ENCODE results near the gene RASSF3. TPM values are rescaled to one million over a fixed set of nuclear protein-coding genes. Genes with fewer than 3 reads are reported as not detected.

RASSF3 gene
- total RNA-seq, 2 donors from 2014 or later, result 13.5 to 21.3 TPM

- Histone ChIP-seq H3K9me3 (no peaks in the 10 kb centered on the region), H3K4me1 (peaks cover 3% of the 10 kb centered on the region), H3K36me3 (replicated peaks in 1 of 2; ENCODE audit: insufficient read depth in 1 of 2, low read depth in 2 of 2) (peaks cover 0 to 3% of the 10 kb centered on the region in 2 donors), H3K27me3 (no peaks in the 10 kb centered on the region), H3K27ac (no peak overlapping the region), H3K4me3 (no peak overlapping the region)
- 93 to 94% methylated on average over 6 of the region's 6 CpGs for WGBS, 2 donors
- no peak for TF ChIP-seq POLR2A (IDR thresholded peaks at IDR 0.05)
- TF ChIP-seq, protein P1, sequence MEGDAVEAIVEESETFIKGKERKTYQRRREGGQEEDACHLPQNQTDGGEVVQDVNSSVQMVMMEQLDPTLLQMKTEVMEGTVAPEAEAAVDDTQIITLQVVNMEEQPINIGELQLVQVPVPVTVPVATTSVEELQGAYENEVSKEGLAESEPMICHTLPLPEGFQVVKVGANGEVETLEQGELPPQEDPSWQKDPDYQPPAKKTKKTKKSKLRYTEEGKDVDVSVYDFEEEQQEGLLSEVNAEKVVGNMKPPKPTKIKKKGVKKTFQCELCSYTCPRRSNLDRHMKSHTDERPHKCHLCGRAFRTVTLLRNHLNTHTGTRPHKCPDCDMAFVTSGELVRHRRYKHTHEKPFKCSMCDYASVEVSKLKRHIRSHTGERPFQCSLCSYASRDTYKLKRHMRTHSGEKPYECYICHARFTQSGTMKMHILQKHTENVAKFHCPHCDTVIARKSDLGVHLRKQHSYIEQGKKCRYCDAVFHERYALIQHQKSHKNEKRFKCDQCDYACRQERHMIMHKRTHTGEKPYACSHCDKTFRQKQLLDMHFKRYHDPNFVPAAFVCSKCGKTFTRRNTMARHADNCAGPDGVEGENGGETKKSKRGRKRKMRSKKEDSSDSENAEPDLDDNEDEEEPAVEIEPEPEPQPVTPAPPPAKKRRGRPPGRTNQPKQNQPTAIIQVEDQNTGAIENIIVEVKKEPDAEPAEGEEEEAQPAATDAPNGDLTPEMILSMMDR (IDR thresholded peaks at IDR 0.05), result no peak
- intact Hi-C loops (cut with DNase I), result no loop called here
- DNase-seq (no peak), ATAC-seq (no peak)
Measured at GRCh38 chr12:64691227-64691794, 81.0 kb downstream of the RASSF3 start.

- peaks cover 5% of the 10 kb centered on the region for H3K4me1 ChIP-seq
- no peaks in the 10 kb centered on the region for H3K27me3 ChIP-seq
- H3K36me3 ChIP-seq (replicated peaks in 1 of 2; ENCODE audit: insufficient read depth in 1 of 2, low read depth in 2 of 2), result peaks cover 0 to 3% of the 10 kb centered on the region in 2 donors
- WGBS, 2 donors, result 38 to 49% methylated on average over 2 of the region's 2 CpGs
- no peak overlapping the region for H3K4me3 ChIP-seq
- DNase-seq (no peak), ATAC-seq (no peak)
- intact Hi-C loops (cut with DNase I), result no loop called here
- H3K27ac ChIP-seq, result no peak overlapping the region
- no peak for TF ChIP-seq POLR2A (IDR thresholded peaks at IDR 0.05)
- TF ChIP-seq, protein P1 (IDR thresholded peaks at IDR 0.05), result no peak
- no peaks in the 10 kb centered on the region for H3K9me3 ChIP-seq
Measured at GRCh38 chr12:64691795-64692583, 81.7 kb downstream of the RASSF3 start.

GRCh38 chr12:64694130-64695040 is 84.1 kb downstream of the RASSF3 start:
- no peak overlapping the region for H3K4me3 ChIP-seq
- no peaks in the 10 kb centered on the region for H3K27me3 ChIP-seq
- no peak for ATAC-seq
- peaks cover 5% of the 10 kb centered on the region for H3K4me1 ChIP-seq
- no peak for DNase-seq
- intact Hi-C loops (cut with DNase I), result no loop called here
- peaks cover 0 to 3% of the 10 kb centered on the region in 2 donors for H3K36me3 ChIP-seq (replicated peaks in 1 of 2; ENCODE audit: insufficient read depth in 1 of 2, low read depth in 2 of 2)
- WGBS, 2 donors, result 75 to 85% methylated on average over 16 to 18 of the region's 18 CpGs
- TF ChIP-seq POLR2A (IDR thresholded peaks at IDR 0.05), result no peak
- TF ChIP-seq, protein P1 (IDR thresholded peaks at IDR 0.05), result no peak
- no peak overlapping the region for H3K27ac ChIP-seq
- no peaks in the 10 kb centered on the region for H3K9me3 ChIP-seq

GRCh38 chr12:64695550-64695949 is 85.3 kb downstream of the RASSF3 start:
- 76 to 78% methylated on average over 5 of the region's 5 CpGs for WGBS, 2 donors
- TF ChIP-seq POLR2A (IDR thresholded peaks at IDR 0.05), result no peak
- TF ChIP-seq, protein P1 (IDR thresholded peaks at IDR 0.05), result no peak
- ATAC-seq, result no peak

More at GRCh38 chr12:64695550-64695949, 85.3 kb downstream of the RASSF3 start:
- DNase-seq, result no peak
- no peak overlapping the region for H3K4me3 ChIP-seq
- intact Hi-C loops (cut with DNase I), result no loop called here
- H3K36me3 ChIP-seq (replicated peaks in 1 of 2; ENCODE audit: insufficient read depth in 1 of 2, low read depth in 2 of 2), result peaks cover 0 to 3% of the 10 kb centered on the region in 2 donors
- H3K27ac ChIP-seq, result no peak overlapping the region
- no peaks in the 10 kb centered on the region for H3K27me3 ChIP-seq
- peaks cover 5% of the 10 kb centered on the region for H3K4me1 ChIP-seq
- H3K9me3 ChIP-seq, result no peaks in the 10 kb centered on the region

All from body of pancreas (tissue), 4 donors.